Endothelial cell of umbilical vein (primary cell): ENCODE results near the gene LGALSL. TPM values are rescaled to one million over a fixed set of nuclear protein-coding genes. Genes with fewer than 3 reads are reported as not detected.

Source experiments
- BruUV-seq: library from RNA; stranded (reverse); fragments of 400-500 nt; replicated peaks from 2 replicates; lab custom pipeline; 2021; lab: Mats Ljungman, UMichigan
- CTCF ChIA-PET: fragments of 300-600, 350-600 bp; sonication (Branson Sonifier 250); formaldehyde crosslinking; loops from one replicate; lab custom pipeline; 2021; ENCODE audit warnings: antibody characterized with exemption, inconsistent platforms; lab: Charles Lee
- POLR2A ChIA-PET: fragments of 300-600, 350-600 bp; sonication (Branson Sonifier 250); formaldehyde crosslinking; loops from one replicate; lab custom pipeline; 2021; ENCODE audit warnings: antibody characterized with exemption, inconsistent platforms; lab: Charles Lee
- DNase-seq: peaks from one replicate; pipeline ENCODE4 v3.0.0-alpha.2; 2011; ENCODE audit warnings: low read depth, low spot score
- FAIRE-seq: peaks from 2 replicates; lab custom pipeline; 2011; peaks lifted over from hg19 to GRCh38; lab: Jason Lieb, UNC
- H2AFZ ChIP-seq: 2 replicates; pipeline ENCODE4 v1.6.0; 2012; ENCODE audit warnings: low read depth, low read length, control low read depth, inconsistent platforms
- H3K27ac ChIP-seq: 2 replicates; pipeline ENCODE4 v1.5.1; 2011; ENCODE audit warnings: low read depth, mild to moderate bottlenecking, control low read depth, low read length, moderate library complexity; ENCODE audit not compliant: insufficient read depth
- H3K27me3 ChIP-seq, 2 experiments: 2 replicates each; pipeline versions ENCODE4 v1.6.0 to v1.6.1; 2011; ENCODE audit warnings: low read length in 2 of 2, mixed read lengths in 1 of 2; ENCODE audit not compliant: control insufficient read depth in 2 of 2, insufficient read depth in 2 of 2
- H3K36me3 ChIP-seq, 2 experiments: 2 replicates in 1 of 2; 3 replicates in 1 of 2; pipeline ENCODE4 v1.5.1; 2011; ENCODE audit warnings: low read length in 2 of 2, mild to moderate bottlenecking in 1 of 2, moderate library complexity in 1 of 2; ENCODE audit not compliant: control insufficient read depth in 2 of 2, insufficient read depth in 2 of 2; ENCODE audit errors: extremely low read depth in 1 of 2
- H3K4me1 ChIP-seq: 3 replicates; pipeline ENCODE4 v1.5.1; 2011; ENCODE audit warnings: mild to moderate bottlenecking, low read length; ENCODE audit not compliant: control insufficient read depth, insufficient read depth; ENCODE audit errors: extremely low read depth
- H3K4me2 ChIP-seq: 2 replicates; pipeline ENCODE4 v1.6.1; 2011; ENCODE audit warnings: low read length, control low read depth, mixed read lengths; ENCODE audit not compliant: insufficient read depth
- H3K4me3 ChIP-seq, 3 experiments: fragments of 200-600 bp in 1 of 3; sonication (generic), shearing (Covaris generic) in 1 of 3; replicated peaks in 1 of 3; 2 replicates each; pipeline ENCODE4 v1.5.1; 2011 to 2016; ENCODE audit warnings: control low read depth in 3 of 3, low read length in 3 of 3, mild to moderate bottlenecking in 2 of 3, inconsistent platforms in 1 of 3, low read depth in 1 of 3, moderate library complexity in 1 of 3; ENCODE audit not compliant: insufficient read depth in 1 of 3
- H3K79me2 ChIP-seq: 2 replicates; pipeline ENCODE4 v1.6.0; 2012; ENCODE audit warnings: low read length, inconsistent platforms; ENCODE audit not compliant: control insufficient read depth, insufficient read depth
- H3K9ac ChIP-seq: replicated peaks from 2 replicates; pipeline ENCODE3; 2011; ENCODE audit warnings: low read length, control low read depth; ENCODE audit not compliant: insufficient read depth; ENCODE audit errors: extremely low read depth
- H3K9me1 ChIP-seq: replicated peaks from 3 replicates; pipeline ENCODE4 v1.6.0; 2011; ENCODE audit warnings: mild to moderate bottlenecking, low read length; ENCODE audit not compliant: control insufficient read depth, insufficient read depth; ENCODE audit errors: extremely low read depth
- H3K9me3 ChIP-seq: replicated peaks from 2 replicates; pipeline ENCODE4 v1.5.1; 2012; ENCODE audit warnings: low read length, inconsistent platforms; ENCODE audit not compliant: control insufficient read depth, insufficient read depth
- H4K20me1 ChIP-seq: replicated peaks from 2 replicates; pipeline ENCODE3; 2011; ENCODE audit warnings: mild to moderate bottlenecking, low read length; ENCODE audit not compliant: control insufficient read depth, insufficient read depth; ENCODE audit errors: extremely low read depth
- CTCF ChIP-seq, 2 donors: IDR thresholded peaks; 1 replicate in 1 of 2; 2 replicates in 1 of 2; pipeline ENCODE4 v1.5.1; 2011; ENCODE audit warnings: low read length in 2 of 2, mild to moderate bottlenecking in 2 of 2, moderate library complexity in 2 of 2, control low read depth in 1 of 2, inconsistent platforms in 1 of 2, low read depth in 1 of 2; ENCODE audit not compliant: insufficient read depth in 1 of 2; ENCODE audit errors: extremely low read depth in 1 of 2
- EZH2 ChIP-seq: IDR thresholded peaks from 2 replicates; pipeline ENCODE4 v1.6.1; 2012; ENCODE audit warnings: borderline replicate concordance, low read depth, mild to moderate bottlenecking, moderate library complexity, low read length, inconsistent platforms; ENCODE audit not compliant: severe bottlenecking
- FOS ChIP-seq: IDR thresholded peaks from 2 replicates; pipeline ENCODE4 v1.6.1; 2011; ENCODE audit warnings: mild to moderate bottlenecking, low read length, moderate library complexity, borderline replicate concordance; ENCODE audit not compliant: insufficient read depth
- GATA2 ChIP-seq: IDR thresholded peaks from 2 replicates; pipeline ENCODE4 v1.7.0; 2011; ENCODE audit warnings: low read depth, mild to moderate bottlenecking, moderate library complexity, mixed read lengths, low read length; ENCODE audit not compliant: insufficient read length, insufficient read depth
- JUN ChIP-seq: IDR thresholded peaks from 2 replicates; pipeline ENCODE4 v1.6.1; 2011; ENCODE audit warnings: borderline replicate concordance, low read depth; ENCODE audit not compliant: insufficient read length, insufficient read depth
- MAX ChIP-seq: IDR thresholded peaks from 2 replicates; pipeline ENCODE4 v1.6.1; 2011; ENCODE audit not compliant: insufficient read depth, insufficient read length
- MYC ChIP-seq: IDR thresholded peaks from one replicate; pipeline ENCODE4 v1.6.1; 2011; ENCODE audit warnings: mild to moderate bottlenecking, low read depth, low read length
- POLR2A ChIP-seq: IDR thresholded peaks from 2 replicates; pipeline ENCODE4 v1.6.1; 2012; ENCODE audit warnings: low read depth, mild to moderate bottlenecking, control low read depth, low read length
- POLR2AphosphoS5 ChIP-seq: IDR thresholded peaks from 2 replicates; pipeline ENCODE4 v1.6.1; 2012; ENCODE audit warnings: low read depth, mild to moderate bottlenecking, control low read depth, low read length, moderate library complexity; ENCODE audit not compliant: insufficient read depth
- dilution Hi-C: fragments of 300-500 bp; cut with MboI; formaldehyde crosslinking; loops from one replicate; pipeline ENCODE4 v1.15.0; 2019; ENCODE audit warnings: low sequenced_read_pairs; ENCODE audit not compliant: extremely low pct_ligation_motif_present
- intact Hi-C: fragments of 100-400 bp; cut with micrococcal nuclease; formaldehyde crosslinking; loops from one replicate; pipeline ENCODE4 v1.10.0; 2022
- polyA plus RNA-seq, 4 experiments: library from polyadenylated mRNA; depleted of rRNA in 3 of 4; stranded (reverse) in 3 of 4; unstranded in 1 of 4; fragments of >200 nt; gene quantifications; 2 replicates each; pipeline versions ENCODE4 v1.2.1 to v1.2.3, GENCODE V29; 2011 to 2012; ENCODE audit warnings: missing spikeins in 1 of 4
- total RNA-seq: library from RNA; stranded (reverse); gene quantifications from 2 replicates; pipeline ENCODE4 v1.2.3, GENCODE V29; 2021

The LGALSL gene
- total and polyA plus RNA-seq, 2 donors (not counting 3 experiments of a cell fraction or from before 2014, with no cell fraction given), result 2.3 to 2.6 TPM

- Histone ChIP-seq H3K27ac (no peak overlapping the region), H4K20me1 (no peaks in the 10 kb centered on the region), H3K9me1 (no peaks in the 10 kb centered on the region), H3K27me3 (peaks cover 0 to 5% of the 10 kb centered on the region in 2 experiments), H3K79me2 (no peaks in the 10 kb centered on the region), H3K4me1 (no peaks in the 10 kb centered on the region), H2AFZ (no peak overlapping the region), H3K9ac (no peak overlapping the region), H3K36me3 (no peaks in the 10 kb centered on the region), H3K4me3 (no peak overlapping the region), H3K4me2 (no peak overlapping the region), H3K9me3 (no peaks in the 10 kb centered on the region)
- POLR2A ChIA-PET, result no interaction called here
- no TSS peak for BruUV-seq
- intact Hi-C loops, result no loop called here
- DNase-seq (no peak), FAIRE-seq (no peak)
- dilution Hi-C loops, result no loop called here
- no peak for TF ChIP-seq GATA2
- no peak for TF ChIP-seq JUN
- TF ChIP-seq FOS, result no peak
- no peak for TF ChIP-seq CTCF (IDR thresholded peaks at IDR 0.05; ENCODE audit: extremely low read depth in 1 of 2, insufficient read depth in 1 of 2, low read depth in 1 of 2, low read length in 2 of 2)
- TF ChIP-seq POLR2A, result no peak
- CTCF ChIA-PET, result interaction anchor here (1.1 to 2.1 kb wide), 4 partner anchors 8 to 143 kb away, joined by 3 to 18 read pairs (median 4); no protein-coding TSS in a partner anchor
Observed at GRCh38 chr2:64474121-64474571, 20.2 kb downstream of the LGALSL start.

GRCh38 chr2:64474636-64475035, 20.7 kb downstream of the LGALSL start:
- DNase-seq (no peak), FAIRE-seq (no peak)
- Histone ChIP-seq H3K9ac (no peak overlapping the region), H3K27me3 (peaks cover 0 to 5% of the 10 kb centered on the region in 2 experiments), H3K27ac (no peak overlapping the region), H3K4me2 (no peak overlapping the region), H3K4me3 (no peak overlapping the region), H3K4me1 (no peaks in the 10 kb centered on the region), H3K9me3 (no peaks in the 10 kb centered on the region), H3K79me2 (no peaks in the 10 kb centered on the region), H3K9me1 (no peaks in the 10 kb centered on the region), H2AFZ (no peak overlapping the region), H3K36me3 (no peaks in the 10 kb centered on the region), H4K20me1 (no peaks in the 10 kb centered on the region)
- dilution Hi-C loops, result no loop called here
- intact Hi-C loops, result no loop called here
- POLR2A ChIA-PET, result no interaction called here
- CTCF ChIA-PET, result interaction anchor here (1.1 to 2.1 kb wide), 4 partner anchors 8 to 144 kb away, joined by 3 to 18 read pairs (median 4); no protein-coding TSS in a partner anchor
- BruUV-seq, result no TSS peak
- no peak for TF ChIP-seq CTCF (IDR thresholded peaks at IDR 0.05; ENCODE audit: extremely low read depth in 1 of 2, insufficient read depth in 1 of 2, low read depth in 1 of 2, low read length in 2 of 2)
- TF ChIP-seq POLR2AphosphoS5, result no peak
- no peak for TF ChIP-seq JUN
- no peak for TF ChIP-seq MYC
- no peak for TF ChIP-seq FOS
- TF ChIP-seq EZH2, result no peak
- no peak for TF ChIP-seq MAX
- no peak for TF ChIP-seq GATA2
- TF ChIP-seq POLR2A, result no peak
